Measurements from ENCODE around the gene HMX2. TPM values are rescaled to one million over a fixed set of nuclear protein-coding genes. Genes with fewer than 3 reads are reported as not detected.

Gene HMX2
- polyA plus RNA-seq, 1 donor (not counting 4 experiments of a cell fraction or from before 2014, with no cell fraction given) = not detected

- peaks cover 3% of the 10 kb centered on the region for H4K20me1 ChIP-seq (ENCODE audit: control insufficient read depth, extremely low read depth, insufficient read depth, low read length)
- H3K4me2 ChIP-seq (ENCODE audit: control insufficient read depth, extremely low read depth, insufficient read depth, low read depth, low read length) = no peak overlapping the region
- no peak overlapping the region for H3K9ac ChIP-seq (ENCODE audit: control insufficient read depth, extremely low read depth, insufficient read depth, low read length)
- no peaks in the 10 kb centered on the region for H3K9me1 ChIP-seq (ENCODE audit: control insufficient read depth, extremely low read depth, insufficient read depth, low read length)
- no peaks in the 10 kb centered on the region for H3K79me2 ChIP-seq (ENCODE audit: control insufficient read depth, insufficient read depth, low read length)
- peaks cover 96% of the 10 kb centered on the region for H3K27me3 ChIP-seq (ENCODE audit: control insufficient read depth, extremely low read depth, insufficient read depth, low read length)
- no peak overlapping the region for H2AFZ ChIP-seq (ENCODE audit: control insufficient read depth, low read length)
- H3K4me1 ChIP-seq (ENCODE audit: control insufficient read depth, extremely low read depth, insufficient read depth, low read length) = peaks cover 9% of the 10 kb centered on the region
- H3K4me3 ChIP-seq (ENCODE audit: control insufficient read depth in 2 of 3, extremely low read depth in 1 of 3, insufficient read depth in 2 of 3, low read depth in 1 of 3, low read length in 3 of 3) = no peak overlapping the region
- H3K27ac ChIP-seq (ENCODE audit: control insufficient read depth, insufficient read depth, low read length) = no peak overlapping the region
- peak; percentile 87 for TF ChIP-seq EZH2 (IDR thresholded peaks at IDR 0.05; ENCODE audit: low read length)
- TF ChIP-seq, protein P1, sequence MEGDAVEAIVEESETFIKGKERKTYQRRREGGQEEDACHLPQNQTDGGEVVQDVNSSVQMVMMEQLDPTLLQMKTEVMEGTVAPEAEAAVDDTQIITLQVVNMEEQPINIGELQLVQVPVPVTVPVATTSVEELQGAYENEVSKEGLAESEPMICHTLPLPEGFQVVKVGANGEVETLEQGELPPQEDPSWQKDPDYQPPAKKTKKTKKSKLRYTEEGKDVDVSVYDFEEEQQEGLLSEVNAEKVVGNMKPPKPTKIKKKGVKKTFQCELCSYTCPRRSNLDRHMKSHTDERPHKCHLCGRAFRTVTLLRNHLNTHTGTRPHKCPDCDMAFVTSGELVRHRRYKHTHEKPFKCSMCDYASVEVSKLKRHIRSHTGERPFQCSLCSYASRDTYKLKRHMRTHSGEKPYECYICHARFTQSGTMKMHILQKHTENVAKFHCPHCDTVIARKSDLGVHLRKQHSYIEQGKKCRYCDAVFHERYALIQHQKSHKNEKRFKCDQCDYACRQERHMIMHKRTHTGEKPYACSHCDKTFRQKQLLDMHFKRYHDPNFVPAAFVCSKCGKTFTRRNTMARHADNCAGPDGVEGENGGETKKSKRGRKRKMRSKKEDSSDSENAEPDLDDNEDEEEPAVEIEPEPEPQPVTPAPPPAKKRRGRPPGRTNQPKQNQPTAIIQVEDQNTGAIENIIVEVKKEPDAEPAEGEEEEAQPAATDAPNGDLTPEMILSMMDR (optimal IDR thresholded peaks at IDR 0.05 in 1 of 3, IDR thresholded peaks at IDR 0.05 in 1 of 3, conservative IDR thresholded peaks at IDR 0.05 in 1 of 3; ENCODE audit: extremely low read depth in 1 of 3, insufficient read depth in 2 of 3, low read length in 3 of 3) = no peak
- FAIRE-seq (no peak), DNase-seq (ENCODE audit: low read depth, low spot score) (no peak)
- no peaks in the 10 kb centered on the region for H3K9me3 ChIP-seq (ENCODE audit: control insufficient read depth, low read depth, low read length)
- H3K36me3 ChIP-seq (ENCODE audit: control insufficient read depth in 2 of 2, extremely low read depth in 1 of 2, insufficient read depth in 2 of 2, low read length in 2 of 2) = no peaks in the 10 kb centered on the region
- dilution Hi-C loops (cut with MboI; ENCODE audit: extremely low pct_ligation_motif_present, low sequenced_read_pairs) = no loop called here
Observed at GRCh38 chr10:123146894-123147634, 872 bp upstream of the HMX2 start.

DNA sequence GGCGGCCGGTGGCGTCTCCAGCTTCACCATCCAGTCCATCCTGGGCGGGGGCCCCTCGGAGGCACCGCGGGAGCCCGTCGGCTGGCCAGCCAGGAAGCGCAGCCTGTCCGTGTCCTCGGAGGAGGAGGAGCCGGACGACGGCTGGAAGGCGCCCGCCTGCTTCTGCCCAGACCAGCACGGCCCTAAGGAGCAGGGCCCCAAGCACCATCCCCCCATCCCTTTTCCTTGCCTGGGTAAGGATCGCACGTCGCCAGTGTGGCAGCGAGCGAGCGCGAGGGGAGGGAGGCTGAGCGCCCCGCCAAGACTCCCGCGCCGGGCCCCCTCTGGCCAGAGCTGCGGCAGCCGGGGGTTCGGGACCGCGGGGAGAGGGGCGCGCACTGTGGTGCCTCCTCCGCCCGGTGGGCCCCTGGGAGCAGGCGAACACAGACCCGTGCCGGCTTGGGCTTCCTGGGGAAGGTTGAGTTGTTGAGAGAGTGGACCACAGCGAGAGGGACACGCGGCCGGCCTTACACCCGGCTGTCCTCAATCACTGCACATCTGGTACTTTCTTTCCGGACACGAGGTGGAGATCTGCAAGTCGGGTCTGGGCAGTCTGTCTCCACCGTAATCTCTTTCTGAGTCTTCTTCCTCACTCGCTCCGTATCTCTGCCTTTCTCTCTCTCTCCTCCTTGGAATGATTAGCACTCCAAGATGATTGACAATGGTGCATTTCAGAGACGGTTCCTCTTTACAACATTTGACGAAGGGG, 652 bp downstream of the HMX2 start:
- H3K4me1 ChIP-seq (ENCODE audit: control insufficient read depth, extremely low read depth, insufficient read depth, low read length) = peaks cover 9% of the 10 kb centered on the region

More for the DNA sequence above, 652 bp downstream of the HMX2 start:
- TF ChIP-seq, protein P1 (optimal IDR thresholded peaks at IDR 0.05 in 1 of 3, IDR thresholded peaks at IDR 0.05 in 1 of 3, conservative IDR thresholded peaks at IDR 0.05 in 1 of 3; ENCODE audit: extremely low read depth in 1 of 3, insufficient read depth in 2 of 3, low read length in 3 of 3) = no peak
- peak; percentile 95 for TF ChIP-seq EZH2 (IDR thresholded peaks at IDR 0.05; ENCODE audit: low read length)
- dilution Hi-C loops (cut with MboI; ENCODE audit: extremely low pct_ligation_motif_present, low sequenced_read_pairs) = no loop called here
- no peak overlapping the region for H3K27ac ChIP-seq (ENCODE audit: control insufficient read depth, insufficient read depth, low read length)
- H3K79me2 ChIP-seq (ENCODE audit: control insufficient read depth, insufficient read depth, low read length) = no peaks in the 10 kb centered on the region
- no peak overlapping the region for H2AFZ ChIP-seq (ENCODE audit: control insufficient read depth, low read length)
- H3K9me3 ChIP-seq (ENCODE audit: control insufficient read depth, low read depth, low read length) = no peaks in the 10 kb centered on the region
- peak overlapping the region; percentile 45 for H3K4me2 ChIP-seq (ENCODE audit: control insufficient read depth, extremely low read depth, insufficient read depth, low read depth, low read length)
- H3K27me3 ChIP-seq (ENCODE audit: control insufficient read depth, extremely low read depth, insufficient read depth, low read length) = peaks cover 86% of the 10 kb centered on the region
- H3K9ac ChIP-seq (ENCODE audit: control insufficient read depth, extremely low read depth, insufficient read depth, low read length) = no peak overlapping the region
- peaks cover 2% of the 10 kb centered on the region for H4K20me1 ChIP-seq (ENCODE audit: control insufficient read depth, extremely low read depth, insufficient read depth, low read length)
- DNase-seq (ENCODE audit: low read depth, low spot score) (no peak), FAIRE-seq (no peak)
- no peaks in the 10 kb centered on the region for H3K9me1 ChIP-seq (ENCODE audit: control insufficient read depth, extremely low read depth, insufficient read depth, low read length)
- H3K36me3 ChIP-seq (ENCODE audit: control insufficient read depth in 2 of 2, extremely low read depth in 1 of 2, insufficient read depth in 2 of 2, low read length in 2 of 2) = no peaks in the 10 kb centered on the region
- H3K4me3 ChIP-seq (ENCODE audit: control insufficient read depth in 2 of 3, extremely low read depth in 1 of 3, insufficient read depth in 2 of 3, low read depth in 1 of 3, low read length in 3 of 3) = no peak overlapping the region
